ENCODE measurements around the gene LDLRAD4. TPM values are rescaled to one million over a fixed set of nuclear protein-coding genes. Genes with fewer than 3 reads are reported as not detected.

The LDLRAD4 gene
- polyA plus RNA-seq, 4 donors: 10.4 to 20.6 (median 11.6) TPM

DNA sequence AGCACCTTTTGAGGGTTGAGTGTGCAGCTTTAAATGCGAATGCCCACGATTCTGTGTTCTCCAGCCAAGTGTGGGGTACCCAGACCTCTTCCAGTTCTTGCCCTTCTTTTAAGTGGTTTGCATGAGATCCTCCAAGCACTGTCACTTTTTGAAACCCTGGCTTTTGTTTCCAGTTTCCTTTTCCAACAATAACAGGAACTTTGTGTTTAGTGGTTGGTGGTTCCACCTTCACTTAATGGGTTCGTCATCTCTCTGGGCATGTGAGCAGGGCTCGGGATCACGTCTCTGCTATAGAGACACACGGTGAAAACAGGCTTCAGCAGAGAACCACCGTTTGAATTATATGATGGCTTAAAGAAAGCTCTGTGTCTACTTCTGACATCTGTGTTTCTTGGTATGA is 197.6 kb downstream of the LDLRAD4 start:
- DNase-seq (ENCODE audit: low read depth in 4 of 4, low spot score in 3 of 4): no peak

DNA sequence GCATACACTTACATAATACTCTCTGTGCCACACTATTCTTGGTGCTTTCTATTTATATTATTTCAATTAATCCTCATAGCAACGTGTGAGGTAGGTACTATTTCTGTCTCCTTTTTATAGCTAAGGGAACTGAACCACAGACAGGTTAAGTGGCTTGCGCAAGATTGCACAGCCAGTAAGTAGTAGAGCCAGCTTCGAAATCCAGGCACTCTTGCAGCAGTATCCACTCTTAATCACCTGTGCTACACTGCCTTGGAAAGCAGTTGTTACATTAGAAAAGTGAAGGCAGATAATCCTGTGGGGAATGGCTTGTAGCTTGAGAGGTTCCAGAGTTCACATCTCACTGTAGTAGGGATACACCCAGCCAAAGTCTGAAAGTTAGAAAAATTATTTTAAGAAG is 198.3 kb downstream of the LDLRAD4 start:
- DNase-seq (ENCODE audit: low read depth in 4 of 4, low spot score in 3 of 4): no peak

DNA sequence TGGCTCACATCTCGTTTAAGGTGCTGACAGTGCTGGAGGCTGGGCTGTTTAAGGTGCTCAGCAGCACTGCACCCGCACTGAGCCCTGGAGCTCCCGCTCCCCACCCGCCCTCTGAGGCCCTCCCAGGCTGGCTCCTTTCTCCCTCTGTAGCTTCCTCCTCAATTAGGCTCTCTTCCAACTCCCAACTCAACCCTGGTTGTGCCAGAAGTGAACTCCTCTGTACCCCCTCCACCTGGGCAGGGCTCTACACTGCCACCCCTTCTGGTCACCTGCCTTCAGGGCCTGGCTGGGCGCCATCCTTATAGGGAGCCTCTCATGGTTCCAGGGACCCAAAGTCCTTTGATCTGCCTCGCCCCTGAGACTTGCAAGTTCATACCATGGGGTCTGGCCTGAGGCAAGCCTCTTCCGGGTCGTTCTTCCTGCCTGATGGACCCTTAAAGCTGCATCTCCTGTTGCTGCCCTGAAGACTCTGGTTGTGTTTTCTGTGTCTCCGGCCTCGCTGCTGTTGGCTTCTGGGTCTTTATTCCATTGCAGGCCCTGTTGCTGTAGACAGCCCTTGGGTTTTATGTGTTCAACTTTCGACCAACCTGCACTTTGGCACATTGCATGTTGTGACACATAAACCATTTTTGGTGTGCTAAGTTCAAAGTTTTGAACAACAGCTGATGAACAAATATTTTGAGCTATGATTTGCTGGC is 199.6 kb downstream of the LDLRAD4 start:
- DNase-seq (ENCODE audit: low read depth in 4 of 4, low spot score in 3 of 4): no peak

DNA sequence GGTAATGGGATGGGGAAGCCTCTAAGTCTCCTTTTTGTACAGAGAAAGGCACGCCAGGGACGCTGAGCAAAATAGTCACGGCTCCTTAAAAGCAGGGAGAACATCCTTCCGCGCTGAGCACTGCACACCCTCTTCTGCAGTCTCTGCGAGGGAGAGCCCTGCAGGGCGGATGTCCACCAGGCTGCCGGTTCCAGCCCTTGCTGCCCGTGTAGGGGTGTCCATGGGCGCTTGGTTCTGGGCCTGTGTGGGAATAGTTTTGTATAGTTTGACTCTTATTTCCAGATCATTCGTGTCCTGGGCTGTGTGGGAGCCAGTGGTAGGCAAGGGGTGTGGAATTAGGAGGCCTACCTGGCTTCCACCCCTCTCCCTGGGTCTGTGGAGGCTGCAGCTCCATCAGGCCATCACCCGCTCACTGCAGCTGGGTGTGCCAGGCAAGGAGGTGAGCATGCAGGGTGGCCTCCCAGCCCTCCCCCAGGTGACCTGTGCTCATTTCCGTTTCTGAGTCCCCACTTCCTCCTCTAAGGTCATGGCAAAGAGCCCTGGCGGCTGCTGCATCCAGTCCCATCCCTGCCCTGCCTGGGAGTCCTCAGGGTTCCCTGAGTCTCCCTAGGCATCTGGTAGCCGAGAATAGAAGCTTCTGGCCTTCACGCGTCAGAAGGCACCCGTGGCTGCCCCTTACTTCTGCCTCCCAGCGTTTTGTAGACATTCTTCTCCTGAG is 202.6 kb downstream of the LDLRAD4 start:
- no peak for DNase-seq (ENCODE audit: low read depth in 4 of 4, low spot score in 3 of 4)

DNA sequence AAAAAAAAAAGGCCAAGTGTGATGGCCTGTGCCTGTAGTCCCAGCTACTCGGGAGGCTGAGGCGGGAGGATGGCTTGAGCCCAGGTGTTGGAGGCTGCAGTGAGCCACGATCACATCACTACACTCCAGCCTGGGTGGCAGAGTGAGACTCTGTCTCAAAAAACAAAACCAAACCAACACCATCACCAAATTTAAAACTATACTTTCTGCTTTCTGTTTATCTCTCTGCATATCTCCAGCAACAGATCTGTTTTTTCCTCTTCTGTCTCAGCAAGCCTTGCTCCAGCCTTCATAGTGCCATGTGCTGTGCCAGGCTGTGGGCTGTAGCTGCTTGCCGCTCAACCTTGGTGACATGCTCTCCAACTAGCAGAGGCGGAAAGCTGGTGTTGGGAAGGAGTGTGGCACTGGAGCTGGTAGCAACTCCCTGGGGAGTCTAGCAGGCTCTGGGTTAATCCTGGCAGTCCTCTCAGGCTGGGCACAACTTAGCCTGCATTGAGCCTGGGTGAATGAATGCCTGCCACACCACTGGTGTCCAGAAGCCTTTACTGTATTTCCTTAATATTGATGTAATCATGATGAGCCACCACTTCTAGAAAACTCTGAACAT is 204.1 kb downstream of the LDLRAD4 start:
- no peak for DNase-seq (ENCODE audit: low read depth in 4 of 4, low spot score in 3 of 4)

DNA sequence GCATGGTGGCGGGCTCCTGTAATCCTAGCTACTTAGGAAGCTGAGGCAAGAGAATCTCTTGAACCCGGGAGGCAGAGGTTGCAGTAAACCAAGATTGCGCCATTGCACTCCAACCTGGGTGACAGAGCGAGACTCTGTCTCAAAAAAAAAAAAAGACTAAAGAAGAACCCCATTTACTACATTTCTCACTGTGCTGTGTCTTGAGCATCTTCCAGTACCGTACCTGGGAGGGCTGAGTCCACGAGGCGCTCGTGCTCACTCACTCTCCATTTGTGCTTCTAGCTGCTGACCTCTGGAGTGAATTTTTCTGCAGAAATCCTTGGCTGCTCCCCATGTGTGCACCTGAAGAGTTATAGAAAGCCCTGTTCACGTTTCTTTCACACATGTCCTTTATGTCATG is 204.8 kb downstream of the LDLRAD4 start:
- DNase-seq (ENCODE audit: low read depth in 4 of 4, low spot score in 3 of 4): no peak

DNA sequence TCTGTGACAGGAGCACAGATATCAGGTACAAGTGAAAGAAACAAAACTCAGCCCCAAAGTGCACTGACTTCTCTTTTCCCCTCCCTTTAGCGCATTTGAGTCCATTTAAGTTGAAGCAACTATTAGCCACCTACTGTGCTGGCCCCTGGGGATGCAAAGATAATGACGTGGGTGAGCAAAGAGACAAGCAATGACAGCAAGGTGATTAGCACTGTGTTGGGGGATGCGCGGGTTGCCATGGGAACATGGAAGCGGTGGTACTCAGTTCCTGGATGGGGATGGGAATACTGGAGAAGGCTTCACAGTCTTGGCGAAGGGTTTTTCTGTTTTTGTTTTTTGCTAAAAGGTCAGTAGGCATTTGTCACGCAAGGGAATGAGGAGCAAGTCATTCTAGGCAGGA is 205.8 kb downstream of the LDLRAD4 start:
- DNase-seq (ENCODE audit: low read depth in 4 of 4, low spot score in 3 of 4): no peak

DNA sequence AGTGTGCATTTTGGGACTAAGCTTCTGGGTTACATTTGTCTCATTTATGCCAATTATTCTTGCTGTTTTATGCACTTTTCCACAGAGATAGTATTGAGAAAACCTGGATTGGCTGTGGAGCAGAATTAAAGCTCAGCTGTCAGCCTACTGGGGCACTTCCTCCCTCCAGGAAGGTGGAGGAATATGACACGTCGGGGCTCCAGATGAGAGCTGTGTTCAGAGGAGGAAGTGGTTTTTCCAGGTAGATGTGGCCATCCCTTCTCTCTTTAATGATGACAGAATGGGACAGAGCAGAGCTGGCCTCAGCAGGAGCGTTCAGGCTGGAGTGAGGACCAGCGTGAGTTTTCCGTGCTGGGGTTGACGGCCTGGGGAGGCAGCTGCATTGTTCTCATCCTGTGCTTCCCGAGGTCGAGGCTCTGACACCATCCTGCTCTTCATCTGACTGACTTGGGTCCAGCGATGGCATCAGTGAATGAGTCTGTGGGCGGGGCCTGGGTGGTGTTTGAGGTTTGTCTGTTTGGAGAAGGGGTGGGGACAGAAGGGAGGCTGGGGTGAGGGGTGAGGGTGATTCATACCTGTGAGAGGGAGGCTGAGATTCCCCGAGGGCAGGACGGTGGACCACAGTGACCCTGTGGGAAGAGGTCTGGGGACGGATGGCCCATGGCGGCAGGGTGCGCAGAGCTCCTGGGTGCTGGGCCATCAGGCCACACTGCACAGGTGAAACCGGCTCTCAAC is 207.0 kb downstream of the LDLRAD4 start:
- DNase-seq (ENCODE audit: low read depth in 4 of 4, low spot score in 3 of 4): no peak

DNA sequence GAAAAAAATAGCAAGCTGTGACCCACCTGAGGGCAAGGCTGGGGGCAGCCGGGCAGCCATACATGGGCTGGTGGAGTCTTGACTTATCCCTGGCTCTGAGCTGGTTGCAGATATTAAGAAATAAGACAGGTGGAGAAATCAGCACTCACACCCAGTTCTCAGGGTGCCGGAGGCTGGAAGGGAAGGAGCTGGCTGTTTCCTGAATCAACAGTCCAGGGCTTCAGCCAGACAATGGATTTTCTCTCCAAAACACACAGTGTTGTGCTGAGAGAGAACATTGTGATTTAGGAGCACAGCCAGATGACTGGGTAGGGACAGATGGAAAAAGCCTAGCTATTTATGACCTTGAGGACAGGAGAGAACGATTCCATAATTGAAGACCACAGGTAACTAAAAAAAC is 208.8 kb downstream of the LDLRAD4 start:
- DNase-seq (ENCODE audit: low read depth in 4 of 4, low spot score in 3 of 4): no peak

DNA sequence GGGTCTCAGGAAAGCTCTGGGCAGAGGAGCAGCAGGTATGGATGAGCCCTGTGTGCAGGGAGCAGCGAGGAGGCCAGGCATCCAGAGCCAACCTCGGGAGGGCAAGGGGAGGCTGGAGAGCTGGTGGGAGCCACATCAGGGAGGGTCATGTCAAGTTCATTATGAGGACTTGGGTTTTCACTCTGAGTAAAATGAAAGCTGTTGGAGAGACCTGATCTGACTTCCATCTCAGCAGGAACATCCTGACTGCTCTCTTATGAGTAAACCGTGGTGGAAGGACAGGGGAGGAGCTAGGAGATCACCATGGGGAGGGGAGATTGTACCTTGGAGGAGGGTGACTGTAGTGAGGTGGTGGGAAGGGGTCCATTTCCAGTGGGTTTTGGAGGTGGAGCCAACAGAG is 209.8 kb downstream of the LDLRAD4 start:
- no peak for DNase-seq (ENCODE audit: low read depth in 4 of 4, low spot score in 3 of 4)

DNA sequence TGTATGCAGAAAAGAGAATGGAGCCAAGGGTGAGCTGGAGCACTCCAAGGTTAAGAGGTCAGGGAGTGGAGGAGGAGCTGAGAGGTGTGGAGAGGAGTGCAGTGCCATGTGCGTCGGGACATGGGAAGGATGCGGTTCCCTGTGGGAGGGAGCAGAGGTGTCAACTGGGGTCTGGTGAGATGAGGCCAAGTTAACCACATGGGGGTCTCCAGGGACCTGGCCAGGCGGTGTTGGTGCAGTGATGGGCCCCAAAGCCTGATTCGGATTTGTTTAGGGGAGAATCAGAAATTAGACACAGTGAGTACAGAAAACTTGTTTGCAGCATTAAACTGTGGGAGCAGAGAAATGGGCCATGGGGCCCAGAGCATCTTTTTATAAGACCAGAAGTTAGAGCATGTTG is 210.5 kb downstream of the LDLRAD4 start:
- DNase-seq (ENCODE audit: low read depth in 4 of 4, low spot score in 3 of 4): no peak

DNA sequence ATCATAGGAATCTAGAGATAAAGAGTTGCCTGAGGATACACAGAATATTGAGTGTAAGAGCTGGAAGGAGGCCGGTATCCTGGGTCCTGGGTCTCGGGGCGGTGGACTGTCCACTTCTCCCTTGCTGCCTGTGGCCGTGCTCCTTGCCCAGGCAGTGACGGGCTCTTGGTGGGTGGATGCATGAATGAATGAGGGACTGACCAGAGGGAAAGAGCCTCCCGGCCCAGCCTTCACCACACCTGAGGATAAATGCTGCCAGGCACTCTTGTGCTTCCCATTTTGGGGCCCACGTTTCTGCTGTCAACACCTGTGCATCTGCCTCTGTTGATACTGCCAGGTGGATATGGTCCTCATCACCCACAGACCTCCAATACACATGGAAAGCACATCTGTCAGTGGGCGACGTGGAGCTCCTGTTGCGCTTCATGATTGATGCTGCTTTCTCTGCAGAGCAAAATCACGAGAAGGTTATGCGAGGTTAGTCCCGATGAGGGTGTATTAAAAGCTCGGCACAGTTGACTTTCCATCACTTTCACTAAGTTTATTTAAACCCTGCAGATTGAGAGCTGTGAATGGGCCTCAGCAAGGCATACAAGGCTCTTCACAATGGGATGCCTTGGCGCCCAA is 211.4 kb downstream of the LDLRAD4 start:
- DNase-seq (ENCODE audit: low read depth in 4 of 4, low spot score in 3 of 4): no peak

DNA sequence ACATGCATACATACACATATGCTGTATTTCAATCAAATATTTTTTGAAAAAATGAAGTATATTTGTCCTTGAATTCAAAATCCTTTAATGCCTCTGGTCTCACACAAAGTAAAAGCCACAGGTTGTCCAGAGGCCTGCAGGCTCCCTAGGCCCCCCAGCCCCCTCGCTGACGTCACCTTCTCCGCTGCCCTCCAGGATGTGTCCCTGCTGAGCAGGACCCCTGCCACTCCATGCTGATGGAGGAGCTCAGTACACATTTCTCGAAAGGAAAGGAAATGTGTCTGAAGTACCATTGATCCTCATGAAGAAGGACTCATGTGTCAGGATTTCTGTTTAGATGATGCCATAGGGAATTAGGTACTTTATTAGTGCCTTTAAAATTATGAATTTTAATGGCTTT is 212.1 kb downstream of the LDLRAD4 start:
- DNase-seq (ENCODE audit: low read depth in 4 of 4, low spot score in 3 of 4): no peak

DNA sequence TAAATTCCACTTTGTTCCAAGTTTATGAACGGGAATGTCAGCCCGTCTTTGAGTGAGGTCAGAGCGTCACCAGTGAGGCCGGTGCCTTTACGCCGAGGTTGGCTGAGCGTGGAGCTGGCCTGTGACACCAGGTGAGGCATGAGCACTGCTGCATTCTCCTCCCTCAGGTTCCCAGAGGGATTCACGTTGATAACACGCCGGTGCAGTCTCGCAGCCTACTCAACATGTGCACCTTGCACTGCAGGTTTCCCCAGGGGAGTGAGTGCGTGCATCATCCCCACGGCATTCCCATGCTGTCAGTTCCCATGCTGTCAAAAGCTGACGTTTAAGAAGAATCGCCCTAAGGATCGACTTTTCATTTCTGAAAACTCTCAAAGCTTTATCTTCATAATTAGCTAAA is 213.3 kb downstream of the LDLRAD4 start:
- DNase-seq (ENCODE audit: low read depth in 4 of 4, low spot score in 3 of 4): no peak

DNA sequence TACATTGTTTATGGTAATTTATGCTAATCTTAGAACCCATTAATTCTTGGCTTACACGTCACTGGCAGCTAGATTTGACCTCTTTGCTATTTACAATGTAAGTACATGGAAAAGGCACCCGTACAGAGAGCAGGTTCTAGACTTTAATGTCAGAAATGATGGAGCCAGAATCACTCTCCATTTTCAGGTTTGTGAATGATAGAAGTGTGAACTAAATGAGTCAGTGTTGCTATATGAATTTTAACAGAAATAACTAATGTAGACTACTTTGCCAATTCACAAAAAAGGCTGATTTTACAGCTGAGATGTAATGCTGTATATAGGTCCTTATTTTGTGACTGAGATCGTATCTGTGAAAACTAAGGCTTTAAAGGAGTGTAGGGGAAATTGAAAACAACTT is 214.6 kb downstream of the LDLRAD4 start:
- no peak for DNase-seq (ENCODE audit: low read depth in 4 of 4, low spot score in 3 of 4)

DNA sequence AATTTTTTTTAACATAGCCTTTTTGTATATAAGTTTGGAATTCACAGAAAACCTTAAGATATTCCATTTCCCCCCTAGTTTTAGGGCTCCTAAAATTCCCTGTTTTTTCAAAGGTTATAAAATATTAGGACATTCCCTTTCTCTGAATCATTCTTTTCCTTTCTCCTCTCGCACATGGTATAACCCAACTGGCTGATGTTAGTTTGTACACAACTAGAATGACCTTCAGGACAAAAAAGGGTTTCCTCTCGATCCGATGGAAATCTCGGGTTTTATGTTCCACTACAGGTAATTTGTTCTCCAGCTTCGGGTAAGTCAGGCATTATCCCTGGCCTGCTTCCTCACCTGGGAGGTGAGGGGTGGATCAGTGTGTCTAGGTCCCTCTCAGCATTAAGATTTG is 215.1 kb downstream of the LDLRAD4 start:
- DNase-seq (ENCODE audit: low read depth in 4 of 4, low spot score in 3 of 4): no peak

DNA sequence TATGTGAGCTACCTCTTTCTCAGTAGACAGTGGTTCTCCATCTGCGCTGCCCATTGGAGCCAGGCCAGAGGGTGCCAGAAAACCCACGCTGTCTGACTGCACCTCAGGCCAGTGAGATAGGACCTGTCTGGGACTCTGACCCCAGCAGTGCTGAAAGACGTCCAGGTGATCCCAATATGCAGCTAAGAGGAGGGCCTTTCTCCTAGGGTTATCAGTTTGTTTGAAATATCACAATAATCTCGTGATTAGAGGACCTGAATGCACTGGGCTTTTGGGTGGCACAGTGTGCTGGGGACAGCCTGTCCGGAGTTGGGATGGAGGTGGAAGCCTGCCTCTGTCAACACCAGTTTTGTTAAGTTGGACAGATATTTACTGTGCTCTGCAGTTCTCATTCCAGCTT is 216.3 kb downstream of the LDLRAD4 start:
- DNase-seq (ENCODE audit: low read depth in 4 of 4, low spot score in 3 of 4): no peak

DNA sequence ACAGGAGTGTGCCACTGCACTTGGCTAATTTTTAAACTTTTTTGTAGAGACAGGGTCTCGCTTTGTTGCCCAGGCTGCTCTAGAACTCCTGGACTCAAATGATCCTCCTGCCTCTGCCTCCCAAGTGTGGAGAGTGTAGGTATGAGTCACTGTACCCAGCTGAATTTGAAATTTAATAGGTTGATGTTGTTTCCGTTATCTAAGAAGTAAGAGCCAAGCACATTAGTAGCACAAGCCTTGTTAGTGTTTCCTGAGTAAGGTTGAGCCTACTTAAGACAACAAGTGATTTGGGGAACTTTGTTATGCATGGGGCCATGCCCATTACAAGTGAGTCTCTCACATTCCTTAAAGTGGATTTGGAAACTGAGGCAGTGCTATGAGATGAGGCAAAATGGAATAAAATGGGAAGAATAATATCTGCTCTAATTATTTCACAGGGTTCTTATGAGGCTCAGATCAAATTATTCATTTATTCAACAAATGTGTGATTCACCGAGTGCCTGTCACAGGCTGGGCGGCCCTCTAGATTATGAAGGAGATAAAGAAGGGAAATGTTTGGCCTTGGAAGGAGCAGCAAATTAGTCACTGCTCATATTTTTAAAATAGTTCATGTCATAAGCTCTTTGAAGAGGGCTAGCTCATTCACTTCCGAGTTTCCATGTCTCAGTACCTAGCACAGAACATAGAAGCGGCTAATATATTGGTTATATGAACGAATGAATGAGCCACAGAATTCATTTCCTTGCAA is 217.2 kb downstream of the LDLRAD4 start:
- no peak for DNase-seq (ENCODE audit: low read depth in 4 of 4, low spot score in 3 of 4)

DNA sequence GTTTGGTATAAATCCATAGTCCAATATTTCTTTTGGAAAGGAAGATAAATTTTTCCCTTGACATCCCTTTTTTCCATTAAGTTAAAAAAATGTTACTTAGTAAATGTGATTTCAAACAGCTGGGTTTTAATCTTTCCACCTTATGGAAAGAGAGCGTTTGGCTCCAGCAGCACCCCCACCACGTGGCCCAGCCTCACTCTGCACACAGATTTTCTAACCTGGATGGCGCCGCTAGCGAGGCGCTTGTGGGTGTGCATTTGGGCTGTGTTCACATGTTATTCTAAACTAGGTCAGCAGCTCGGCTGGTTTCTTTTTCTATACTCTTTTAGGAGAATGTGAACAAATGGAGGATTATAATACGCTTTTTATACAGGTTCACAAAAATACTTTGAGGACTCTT is 218.0 kb downstream of the LDLRAD4 start:
- no peak for DNase-seq (ENCODE audit: low read depth in 4 of 4, low spot score in 3 of 4)

DNA sequence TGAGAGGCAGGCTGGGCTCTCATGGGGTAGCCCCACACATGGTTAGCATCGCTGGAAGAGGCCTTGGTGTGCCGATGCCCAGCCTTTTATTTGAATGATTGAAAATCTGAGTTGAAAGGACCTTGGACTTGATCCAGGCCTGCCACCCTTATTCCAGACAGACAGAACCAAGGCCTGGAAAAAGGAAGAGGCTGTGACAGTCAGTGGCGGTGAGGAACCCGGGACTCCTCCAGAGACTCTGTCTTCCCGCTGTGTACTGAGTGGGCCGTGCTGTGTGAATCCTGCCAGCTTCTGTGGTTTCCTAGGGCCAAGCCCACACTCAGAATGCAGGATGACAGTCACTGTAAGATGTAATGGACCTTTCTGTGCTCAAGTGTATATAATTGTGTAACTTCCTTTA is 218.5 kb downstream of the LDLRAD4 start:
- DNase-seq (ENCODE audit: low read depth in 4 of 4, low spot score in 3 of 4): no peak

Data from left renal pelvis (tissue), 4 donors.